ENCODE measurements around the gene RABL3. TPM values are rescaled to one million over a fixed set of nuclear protein-coding genes. Genes with fewer than 3 reads are reported as not detected.

Gene RABL3
- total and polyA plus RNA-seq, 8 donors = 2.1 to 14.8 (median 7.9) TPM

- no peak overlapping the region for H3K27ac ChIP-seq
- H3K4me1 ChIP-seq = peaks cover 0 to 5% (median 0%) of the 10 kb centered on the region in 3 donors
- no peaks in the 10 kb centered on the region for H3K9me3 ChIP-seq
- no peak for DNase-seq
- WGBS, 2 donors = 47 to 60% methylated on average over 5 of the region's 5 CpGs
- no peak for ATAC-seq
- FAIRE-seq = no peak
- H3K27me3 ChIP-seq = no peaks in the 10 kb centered on the region
- intact Hi-C loops (cut with DNase I) = no loop called here
- H3K4me3 ChIP-seq = no peak overlapping the region
- peaks cover 0 to 6% (median 0%) of the 10 kb centered on the region in 3 donors for H3K36me3 ChIP-seq
- TF ChIP-seq CTCF (IDR thresholded peaks at IDR 0.05) = no peak
These were observed 80.4 kb downstream of the RABL3 start for GRCh38 chr3:120661945-120662344.

- H3K27me3 ChIP-seq = no peaks in the 10 kb centered on the region
- peaks cover 0 to 5% (median 0%) of the 10 kb centered on the region in 3 donors for H3K4me1 ChIP-seq
- ATAC-seq (peak in 1 of 4 donors; percentile 28), DNase-seq (no peak), FAIRE-seq (no peak)
- no peaks in the 10 kb centered on the region for H3K9me3 ChIP-seq
- no peak overlapping the region for H3K4me3 ChIP-seq
- intact Hi-C loops (cut with DNase I) = no loop called here
- H3K27ac ChIP-seq = no peak overlapping the region
- WGBS, 2 donors = 14 to 31% methylated on average over 2 of the region's 2 CpGs
- H3K36me3 ChIP-seq = peaks cover 0 to 6% (median 0%) of the 10 kb centered on the region in 3 donors
- no peak for TF ChIP-seq CTCF (IDR thresholded peaks at IDR 0.05)
These were observed 81.0 kb downstream of the RABL3 start for GRCh38 chr3:120661106-120661905.

- TF ChIP-seq CTCF (IDR thresholded peaks at IDR 0.05) = no peak
- ATAC-seq = no peak
- no peak for FAIRE-seq
- intact Hi-C loops (cut with DNase I) = no loop called here
- H3K4me3 ChIP-seq = no peak overlapping the region
- no peaks in the 10 kb centered on the region for H3K27me3 ChIP-seq
- no peak for DNase-seq
- H3K36me3 ChIP-seq = no peaks in the 10 kb centered on the region
- WGBS, 2 donors = 88 to 96% methylated on average over 2 of the region's 2 CpGs
- H3K4me1 ChIP-seq = peaks cover 0 to 5% (median 0%) of the 10 kb centered on the region in 3 donors
- no peaks in the 10 kb centered on the region for H3K9me3 ChIP-seq
- no peak overlapping the region for H3K27ac ChIP-seq
These were observed 82.5 kb downstream of the RABL3 start for GRCh38 chr3:120659834-120660233.

- intact Hi-C loops (cut with DNase I) = no loop called here
- TF ChIP-seq CTCF (IDR thresholded peaks at IDR 0.05) = no peak
- H3K9me3 ChIP-seq = no peaks in the 10 kb centered on the region
- ATAC-seq (no peak), DNase-seq (no peak), FAIRE-seq (no peak)
- 86 to 100% methylated on average over 1 of the region's 1 CpG for WGBS, 2 donors
- H3K36me3 ChIP-seq = no peaks in the 10 kb centered on the region
- no peaks in the 10 kb centered on the region for H3K27me3 ChIP-seq
- H3K27ac ChIP-seq = no peak overlapping the region
- no peak overlapping the region for H3K4me3 ChIP-seq
- peaks cover 0 to 5% (median 0%) of the 10 kb centered on the region in 3 donors for H3K4me1 ChIP-seq
These were observed 83.0 kb downstream of the RABL3 start for GRCh38 chr3:120659285-120659684.

Measured in pancreas (tissue), 10 donors.